GM12878 (cell line): ENCODE measurements around the gene SELPLG. TPM values are rescaled to one million over a fixed set of nuclear protein-coding genes. Genes with fewer than 3 reads are reported as not detected.

Experiments
- ATAC-seq: fragments of 200-7000 bp; cut with Tn5 transposase; 3 replicates; pipeline ENCODE4 v1.9.1; 2020; ENCODE audit warnings: mild to moderate bottlenecking, moderate library complexity
- BruUV-seq: library from RNA; stranded (reverse); fragments of 400-500 nt; replicated peaks from 2 replicates; lab custom pipeline; 2021; lab: Mats Ljungman, UMichigan
- CTCF ChIA-PET: fragments of 300-600 bp; sonication (Branson Sonifier 250); formaldehyde crosslinking; extraction: SDS; loops from one replicate; lab custom pipeline; 2021; ENCODE audit warnings: inconsistent platforms; lab: Yijun Ruan, JAX
- POLR2A ChIA-PET: fragments of 350-600 bp; formaldehyde crosslinking; extraction: SDS; loops from one replicate; lab custom pipeline; 2021; ENCODE audit warnings: inconsistent platforms; lab: Charles Lee
- RAD21 ChIA-PET: fragments of 300-600 bp; sonication (Branson Sonifier 250); formaldehyde crosslinking; loops from one replicate; lab custom pipeline; 2023; ENCODE audit warnings: antibody characterized with exemption; ENCODE audit not compliant: unreplicated experiment; lab: Charles Lee
- SMC1A ChIA-PET: fragments of 300-600 bp; sonication (Branson Sonifier 250); formaldehyde crosslinking; loops from one replicate; lab custom pipeline; 2023; ENCODE audit not compliant: unreplicated experiment, uncharacterized antibody; lab: Charles Lee
- DNase-seq: peaks from one replicate; pipeline ENCODE4 v3.0.0-alpha.2; 2011; ENCODE audit warnings: low read depth, low spot score
- FAIRE-seq: peaks from 3 replicates; lab custom pipeline; 2011; peaks lifted over from hg19 to GRCh38; lab: Jason Lieb, UNC
- H2AFZ ChIP-seq: 2 replicates; pipeline ENCODE4 v1.6.0; 2011; ENCODE audit warnings: low read depth, low read length, control low read depth; ENCODE audit not compliant: control insufficient read depth
- H3K27ac ChIP-seq: 2 replicates; pipeline ENCODE4 v1.5.1; 2011; ENCODE audit warnings: control low read depth; ENCODE audit not compliant: control insufficient read depth, insufficient read depth
- H3K27me3 ChIP-seq, 2 experiments: replicated peaks in 1 of 2; 2 replicates each; pipeline versions ENCODE4 v1.6.0 to v1.6.1; 2011; ENCODE audit warnings: low read length in 1 of 2; ENCODE audit not compliant: control insufficient read depth in 2 of 2, insufficient read depth in 2 of 2
- H3K36me3 ChIP-seq, 2 experiments: 2 replicates each; pipeline ENCODE4 v1.5.1; 2011; ENCODE audit warnings: low read length in 1 of 2; ENCODE audit not compliant: control insufficient read depth in 2 of 2, insufficient read depth in 2 of 2
- H3K4me1 ChIP-seq: 2 replicates; pipeline ENCODE4 v1.6.1; 2011; ENCODE audit warnings: mild to moderate bottlenecking, low read length, moderate library complexity, mixed read lengths; ENCODE audit not compliant: control insufficient read depth, insufficient read depth
- H3K4me2 ChIP-seq: 2 replicates; pipeline ENCODE4 v1.6.0; 2011; ENCODE audit warnings: control low read depth; ENCODE audit not compliant: control insufficient read depth, insufficient read depth
- H3K4me3 ChIP-seq: fragments of 200-600 bp; sonication (generic); 2 replicates; pipeline ENCODE4 v1.5.1; 2016
- H3K79me2 ChIP-seq: 2 replicates; pipeline ENCODE4 v1.6.0; 2011; ENCODE audit warnings: low read length; ENCODE audit not compliant: control insufficient read depth, insufficient read depth
- H3K9ac ChIP-seq: 2 replicates; pipeline ENCODE4 v1.8.0; 2011; ENCODE audit warnings: low read length, control low read depth, mixed read lengths; ENCODE audit not compliant: control insufficient read depth, insufficient read depth
- H3K9me3 ChIP-seq: replicated peaks from 3 replicates; pipeline ENCODE4 v1.5.1; 2011; ENCODE audit warnings: mild to moderate bottlenecking, low read length; ENCODE audit not compliant: control insufficient read depth, insufficient read depth
- H4K20me1 ChIP-seq: 2 replicates; pipeline ENCODE4 v1.6.0; 2011; ENCODE audit not compliant: control insufficient read depth, insufficient read depth
- BRCA1 ChIP-seq: IDR thresholded peaks from 2 replicates; pipeline ENCODE4 v1.6.1; 2011; ENCODE audit warnings: low read depth, low read length, improper control_type of control experiment
- EED ChIP-seq: sonication (generic); IDR thresholded peaks from 2 replicates; pipeline ENCODE4 v1.6.1; 2016; ENCODE audit warnings: antibody characterized with exemption, low read depth
- IKZF2 ChIP-seq, 2 experiments: fragments of 450-650 bp; IDR thresholded peaks; 2 replicates each; pipeline ENCODE4 v1.6.1; 2017; ENCODE audit warnings: mild to moderate bottlenecking in 2 of 2, moderate library complexity in 2 of 2
- MTA3 ChIP-seq: IDR thresholded peaks from 2 replicates; pipeline ENCODE4 v1.6.1; 2012; ENCODE audit warnings: low read length, inconsistent platforms, borderline replicate concordance
- POLR2AphosphoS2 ChIP-seq: IDR thresholded peaks from 2 replicates; pipeline ENCODE4 v1.6.1; 2011; ENCODE audit warnings: low read depth, mild to moderate bottlenecking, low read length, improper control_type of control experiment, moderate library complexity
- POLR2AphosphoS5 ChIP-seq: IDR thresholded peaks from 2 replicates; pipeline ENCODE4 v1.6.1; 2011; ENCODE audit warnings: mild to moderate bottlenecking, low read length, inconsistent platforms
- POU2F2 ChIP-seq: IDR thresholded peaks from 3 replicates; pipeline ENCODE4 v1.6.1; 2011; ENCODE audit warnings: low read depth, mild to moderate bottlenecking, low read length, borderline replicate concordance
- RUNX3 ChIP-seq: IDR thresholded peaks from 2 replicates; pipeline ENCODE4 v1.6.1; 2012; ENCODE audit warnings: low read length, inconsistent platforms
- SMAD1 ChIP-seq: fragments of 450-650 bp; IDR thresholded peaks from 2 replicates; pipeline ENCODE4 v1.6.1; 2018; ENCODE audit warnings: mild to moderate bottlenecking, low read depth; ENCODE audit not compliant: partially characterized antibody
- WGBS: methylation state at CpG from one replicate; pipeline ENCODE4 v1.1.6; 2016; ENCODE audit warnings: low lambda C conversion rate; ENCODE audit not compliant: insufficient replicate concordance, insufficient coverage; ENCODE audit errors: missing lambda C conversion rate; 5-methylcytosine and 5-hydroxymethylcytosine counted together
- in situ Hi-C: fragments of 300-500 bp; cut with MboI; formaldehyde crosslinking; loops from 9 replicates; pipeline ENCODE4 v1.14.3; 2018; ENCODE audit warnings: mixed read lengths
- intact Hi-C: fragments of 100-400 bp; cut with micrococcal nuclease; formaldehyde crosslinking; loops from one replicate; pipeline ENCODE4 v1.14.2; 2022; ENCODE audit not compliant: unreplicated experiment
- polyA plus RNA-seq, 11 experiments: library from polyadenylated mRNA; depleted of rRNA in 4 of 11; unstranded in 6 of 11; stranded (reverse) in 5 of 11; fragments of >200 nt; fragmentation: Nextera tagmentation in 4 of 11; fragmentation: Illumina TruSeq in 1 of 11; extraction: Ambion mirVana in 4 of 11; extraction: Trizol in 1 of 11; gene quantifications; 1 replicate in 1 of 11; 2 replicates in 10 of 11; pipeline versions ENCODE4 v1.2.1 to v1.2.3, GENCODE V29; 2011 to 2016; ENCODE audit warnings: inconsistent platforms in 2 of 11, missing spikeins in 2 of 11, low read depth in 1 of 11
- total RNA-seq, 4 experiments: library from RNA; depleted of rRNA in 3 of 4; stranded (reverse); fragments of >200 nt in 3 of 4; fragmentation: Illumina TruSeq in 1 of 4; extraction: Trizol in 1 of 4; gene quantifications; 2 replicates each; pipeline versions ENCODE4 v1.2.1 to v1.2.3, GENCODE V29; 2013 to 2021
- TF ChIP-seq, protein P1 (sequence below): fragments of 150-350 bp; IDR thresholded peaks from 2 replicates; pipeline ENCODE4 v1.6.1; 2016; ENCODE audit warnings: low read depth, low read length

SELPLG gene
- total and polyA plus RNA-seq, 10 of the 15 experiments (the other 5 are each of a cell fraction or from before 2014, with no cell fraction given): 3.2 to 32.3 (median 23.9) TPM

- H3K9me3 ChIP-seq: no peaks in the 10 kb centered on the region
- FAIRE-seq: no peak
Measured at GRCh38 chr12:108640802-108641445, 7.2 kb upstream of the SELPLG start.

More at GRCh38 chr12:108640802-108641445, 7.2 kb upstream of the SELPLG start:
- no peaks in the 10 kb centered on the region for H3K27me3 ChIP-seq
- SMC1A ChIA-PET: interaction anchor here (0.6 to 16.7 kb wide), 16 partner anchors 9 to 372 kb away, joined by 3 to 397 read pairs (median 4); partner anchors contain the start of genes ISCU and SART3
- no peak for DNase-seq
- 93% methylated on average over 10 of the region's 10 CpGs for WGBS
- peak overlapping the region; percentile 22; the same call in 1 of the 2 replicates for H3K4me3 ChIP-seq
- peaks cover 8% of the 10 kb centered on the region for H3K79me2 ChIP-seq
- in situ Hi-C loops: no loop called here
- TF ChIP-seq EED (0 out of 2 replicates have a peak, but pooled peaks have one; percentile 21), SMAD1 (peak; percentile 49), MTA3 (0 out of 2 replicates have a peak, but pooled peaks have one; percentile 40), POLR2AphosphoS2 (no peak), RUNX3 (peak; percentile 54), POLR2AphosphoS5 (no peak), POU2F2 (0 out of 3 replicates have a peak, but pooled peaks have one; percentile 15), BRCA1 (no peak), IKZF2 (IDR thresholded peaks at IDR 0.05) (peak in 1 of 2 experiments; percentile 8; a peak in 1 of 4 replicates)
- TF ChIP-seq, protein P1, sequence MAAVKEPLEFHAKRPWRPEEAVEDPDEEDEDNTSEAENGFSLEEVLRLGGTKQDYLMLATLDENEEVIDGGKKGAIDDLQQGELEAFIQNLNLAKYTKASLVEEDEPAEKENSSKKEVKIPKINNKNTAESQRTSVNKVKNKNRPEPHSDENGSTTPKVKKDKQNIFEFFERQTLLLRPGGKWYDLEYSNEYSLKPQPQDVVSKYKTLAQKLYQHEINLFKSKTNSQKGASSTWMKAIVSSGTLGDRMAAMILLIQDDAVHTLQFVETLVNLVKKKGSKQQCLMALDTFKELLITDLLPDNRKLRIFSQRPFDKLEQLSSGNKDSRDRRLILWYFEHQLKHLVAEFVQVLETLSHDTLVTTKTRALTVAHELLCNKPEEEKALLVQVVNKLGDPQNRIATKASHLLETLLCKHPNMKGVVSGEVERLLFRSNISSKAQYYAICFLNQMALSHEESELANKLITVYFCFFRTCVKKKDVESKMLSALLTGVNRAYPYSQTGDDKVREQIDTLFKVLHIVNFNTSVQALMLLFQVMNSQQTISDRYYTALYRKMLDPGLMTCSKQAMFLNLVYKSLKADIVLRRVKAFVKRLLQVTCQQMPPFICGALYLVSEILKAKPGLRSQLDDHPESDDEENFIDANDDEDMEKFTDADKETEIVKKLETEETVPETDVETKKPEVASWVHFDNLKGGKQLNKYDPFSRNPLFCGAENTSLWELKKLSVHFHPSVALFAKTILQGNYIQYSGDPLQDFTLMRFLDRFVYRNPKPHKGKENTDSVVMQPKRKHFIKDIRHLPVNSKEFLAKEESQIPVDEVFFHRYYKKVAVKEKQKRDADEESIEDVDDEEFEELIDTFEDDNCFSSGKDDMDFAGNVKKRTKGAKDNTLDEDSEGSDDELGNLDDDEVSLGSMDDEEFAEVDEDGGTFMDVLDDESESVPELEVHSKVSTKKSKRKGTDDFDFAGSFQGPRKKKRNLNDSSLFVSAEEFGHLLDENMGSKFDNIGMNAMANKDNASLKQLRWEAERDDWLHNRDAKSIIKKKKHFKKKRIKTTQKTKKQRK: no peak
- TF ChIP-seq, all 136 proteins: peak for 6
- Histone ChIP-seq H3K9ac (no peak overlapping the region), H3K4me1 (peaks cover 59% of the 10 kb centered on the region), H4K20me1 (no peaks in the 10 kb centered on the region), H3K36me3 (peaks cover 5 to 8% of the 10 kb centered on the region in 2 experiments; a peak in 3 of 4 replicates), H2AFZ (no peak overlapping the region), H3K27ac (peak overlapping the region; percentile 45), H3K4me2 (peak overlapping the region; percentile 28; the same call in 1 of the 2 replicates)
- POLR2A ChIA-PET: interaction anchor here (0.6 to 2.4 kb wide), 10 partner anchors 9 to 210 kb away, joined by 3 to 11 read pairs (median 4); partner anchors contain the start of gene ISCU
- CTCF ChIA-PET: interaction anchor here (1.1 to 17.2 kb wide), 8 partner anchors 11 to 163 kb away, joined by 3 to 244 read pairs (median 4); partner anchors contain the start of gene ISCU
- intact Hi-C loops: no loop called here
- BruUV-seq: no TSS peak
- ATAC-seq: peak; percentile 4
- RAD21 ChIA-PET: interaction anchor here (0.6 to 17.3 kb wide), 7 partner anchors 9 to 210 kb away, joined by 3 to 413 read pairs (median 5); partner anchors contain the start of genes ISCU and SART3
